Activated T-cell treated with anti-CD3 and anti-CD28 coated beads for 4 hours (primary cell): ENCODE measurements around the gene FNDC3B.

Source experiments
- DNase-seq: peaks from one replicate; pipeline ENCODE4 v3.0.0-alpha.2; 2020

The FNDC3B gene

GRCh38 chr3:172275586-172275985 is 236.2 kb downstream of the FNDC3B start:
- no peak for DNase-seq

- DNase-seq: no peak
Measured at GRCh38 chr3:172276103-172276502, 236.7 kb downstream of the FNDC3B start.

- DNase-seq: no peak
Measured at GRCh38 chr3:172277151-172277652, 237.8 kb downstream of the FNDC3B start.

GRCh38 chr3:172279191-172279640 is 239.8 kb downstream of the FNDC3B start:
- DNase-seq: no peak

- DNase-seq: no peak
Measured at GRCh38 chr3:172279974-172280373, 240.6 kb downstream of the FNDC3B start.

- no peak for DNase-seq
Measured at GRCh38 chr3:172280406-172281051, 241.2 kb downstream of the FNDC3B start.

GRCh38 chr3:172281884-172282283 is 242.5 kb downstream of the FNDC3B start:
- DNase-seq: no peak

- DNase-seq: no peak
Measured at GRCh38 chr3:172282850-172283249, 243.5 kb downstream of the FNDC3B start.

GRCh38 chr3:172283841-172284357 is 244.5 kb downstream of the FNDC3B start:
- no peak for DNase-seq

GRCh38 chr3:172285844-172286243 is 246.5 kb downstream of the FNDC3B start:
- no peak for DNase-seq

- no peak for DNase-seq
Measured at GRCh38 chr3:172286548-172287148, 247.3 kb downstream of the FNDC3B start.

GRCh38 chr3:172287937-172288477 is 248.6 kb downstream of the FNDC3B start:
- no peak for DNase-seq

- no peak for DNase-seq
Measured at GRCh38 chr3:172288651-172289050, 249.3 kb downstream of the FNDC3B start.

GRCh38 chr3:172289583-172289982 is 250.2 kb downstream of the FNDC3B start:
- DNase-seq: no peak

GRCh38 chr3:172290457-172290856 is 251.1 kb downstream of the FNDC3B start:
- no peak for DNase-seq

GRCh38 chr3:172291650-172292049 is 252.3 kb downstream of the FNDC3B start:
- no peak for DNase-seq

GRCh38 chr3:172292422-172292821 is 253.0 kb downstream of the FNDC3B start:
- DNase-seq: no peak

- DNase-seq: no peak
Measured at GRCh38 chr3:172293093-172293492, 253.7 kb downstream of the FNDC3B start.

GRCh38 chr3:172294223-172294806 is 254.9 kb downstream of the FNDC3B start:
- no peak for DNase-seq

GRCh38 chr3:172296248-172296974 is 257.0 kb downstream of the FNDC3B start:
- DNase-seq: no peak

GRCh38 chr3:172296975-172297332 is 257.6 kb downstream of the FNDC3B start:
- no peak for DNase-seq

GRCh38 chr3:172298247-172298646 is 258.9 kb downstream of the FNDC3B start:
- no peak for DNase-seq

GRCh38 chr3:172300187-172300586 is 260.8 kb downstream of the FNDC3B start:
- no peak for DNase-seq
